Fibroblast of lung (primary cell): Measurements from ENCODE around the gene RABL2B.

ENCODE experiments used
- EZH2 ChIP-seq: IDR thresholded peaks from 2 replicates; pipeline ENCODE4 v1.5.1; 2012; ENCODE audit warnings: low read length, control low read depth, mild to moderate bottlenecking; ENCODE audit errors: missing control alignments
- TF ChIP-seq, protein P1 (sequence below), 2 donors: IDR thresholded peaks in 1 of 2; conservative IDR thresholded peaks in 1 of 2; 1 replicate in 1 of 2; 2 replicates in 1 of 2; pipeline ENCODE4 v1.5.1; 2011 to 2012; ENCODE audit warnings: low read length in 2 of 2, control low read depth in 1 of 2, inconsistent platforms in 1 of 2, low read depth in 1 of 2, mild to moderate bottlenecking in 1 of 2

DNA sequence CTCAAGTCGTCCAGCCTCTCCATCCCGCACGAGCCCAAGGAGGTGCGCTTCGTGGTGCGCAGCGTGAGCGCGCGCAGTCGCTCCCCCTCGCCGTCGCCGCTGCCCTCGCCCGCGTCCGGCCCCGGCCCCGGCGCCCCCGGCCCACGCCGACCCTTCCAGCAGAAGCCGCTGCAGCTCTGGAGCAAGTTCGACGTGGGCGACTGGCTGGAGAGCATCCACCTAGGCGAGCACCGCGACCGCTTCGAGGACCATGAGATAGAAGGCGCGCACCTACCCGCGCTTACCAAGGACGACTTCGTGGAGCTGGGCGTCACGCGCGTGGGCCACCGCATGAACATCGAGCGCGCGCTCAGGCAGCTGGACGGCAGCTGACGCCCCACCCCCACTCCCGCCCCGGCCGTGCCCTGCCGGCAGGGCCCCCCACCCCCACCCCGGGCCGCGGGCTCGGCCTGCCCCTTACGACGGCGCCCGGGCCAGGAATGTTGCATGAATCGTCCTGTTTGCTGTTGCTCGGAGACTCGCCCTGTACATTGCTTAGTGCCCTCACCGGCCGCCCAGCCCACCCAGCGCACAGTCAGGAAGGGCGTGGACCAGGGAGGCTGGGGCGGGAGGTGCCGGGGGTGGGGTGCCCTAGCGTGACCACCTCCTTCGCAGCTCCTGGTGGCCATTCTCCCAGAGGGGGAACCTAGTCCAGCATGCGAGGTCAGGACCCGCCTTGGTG lies 52.3 kb downstream of the RABL2B start:
- TF ChIP-seq, protein P1, sequence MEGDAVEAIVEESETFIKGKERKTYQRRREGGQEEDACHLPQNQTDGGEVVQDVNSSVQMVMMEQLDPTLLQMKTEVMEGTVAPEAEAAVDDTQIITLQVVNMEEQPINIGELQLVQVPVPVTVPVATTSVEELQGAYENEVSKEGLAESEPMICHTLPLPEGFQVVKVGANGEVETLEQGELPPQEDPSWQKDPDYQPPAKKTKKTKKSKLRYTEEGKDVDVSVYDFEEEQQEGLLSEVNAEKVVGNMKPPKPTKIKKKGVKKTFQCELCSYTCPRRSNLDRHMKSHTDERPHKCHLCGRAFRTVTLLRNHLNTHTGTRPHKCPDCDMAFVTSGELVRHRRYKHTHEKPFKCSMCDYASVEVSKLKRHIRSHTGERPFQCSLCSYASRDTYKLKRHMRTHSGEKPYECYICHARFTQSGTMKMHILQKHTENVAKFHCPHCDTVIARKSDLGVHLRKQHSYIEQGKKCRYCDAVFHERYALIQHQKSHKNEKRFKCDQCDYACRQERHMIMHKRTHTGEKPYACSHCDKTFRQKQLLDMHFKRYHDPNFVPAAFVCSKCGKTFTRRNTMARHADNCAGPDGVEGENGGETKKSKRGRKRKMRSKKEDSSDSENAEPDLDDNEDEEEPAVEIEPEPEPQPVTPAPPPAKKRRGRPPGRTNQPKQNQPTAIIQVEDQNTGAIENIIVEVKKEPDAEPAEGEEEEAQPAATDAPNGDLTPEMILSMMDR (conservative IDR thresholded peaks at IDR 0.05 in 1 of 2, IDR thresholded peaks at IDR 0.05 in 1 of 2; ENCODE audit: low read depth in 1 of 2, low read length in 2 of 2): no peak
- TF ChIP-seq EZH2: no peak
